Mammary epithelial cell (primary cell): ENCODE measurements around the gene SH3BGRL.

Experiments
- CTCF ChIP-seq, 2 donors: IDR thresholded peaks in 1 of 2; conservative IDR thresholded peaks in 1 of 2; 2 replicates each; pipeline ENCODE4 v1.5.1; 2011 to 2012; ENCODE audit warnings: inconsistent platforms in 2 of 2, low read length in 2 of 2, mild to moderate bottlenecking in 2 of 2, control low read depth in 1 of 2, low read depth in 1 of 2; ENCODE audit not compliant: insufficient read depth in 1 of 2; ENCODE audit errors: extremely low read depth in 1 of 2
- EZH2 ChIP-seq: IDR thresholded peaks from 2 replicates; pipeline ENCODE4 v1.6.1; 2012; ENCODE audit warnings: low read length, inconsistent platforms, borderline replicate concordance

- TF ChIP-seq EZH2 (no peak), CTCF (conservative IDR thresholded peaks at IDR 0.05 in 1 of 2, IDR thresholded peaks at IDR 0.05 in 1 of 2; ENCODE audit: extremely low read depth in 1 of 2, insufficient read depth in 1 of 2, low read depth in 1 of 2, low read length in 2 of 2) (no peak)
These were observed 135.9 kb downstream of the SH3BGRL start for GRCh38 chrX:81337805-81338204.
